HEK293 (cell line): ENCODE data around the gene TH.

Experiments used
- CTCF ChIA-PET: fragments of 350-600 bp; formaldehyde crosslinking; extraction: SDS; loops from one replicate; lab custom pipeline; 2021; ENCODE audit warnings: antibody characterized with exemption; lab: Yijun Ruan, JAX
- POLR2A ChIA-PET: fragments of 300-600 bp; formaldehyde crosslinking; extraction: SDS; loops from one replicate; lab custom pipeline; 2020; ENCODE audit warnings: antibody characterized with exemption, inconsistent platforms; lab: Yijun Ruan, JAX
- H3K27ac ChIP-seq: fragments of 200-500 bp; sonication (Bioruptor generic); 2 replicates; pipeline ENCODE4 v1.5.1; 2014; ENCODE audit warnings: low read depth, low read length, control low read depth, inconsistent platforms; ENCODE audit errors: extremely low read depth
- H3K36me3 ChIP-seq, 2 experiments: fragments of 200-500 bp in 1 of 2; sonication (Bioruptor generic) in 1 of 2; 1 replicate in 1 of 2; 2 replicates in 1 of 2; pipeline ENCODE4 v1.5.1; 2014 to 2017; ENCODE audit warnings: inconsistent platforms in 2 of 2, low read length in 2 of 2; ENCODE audit not compliant: control insufficient read depth in 2 of 2, insufficient read depth in 1 of 2
- H3K4me1 ChIP-seq: fragments of 200-500 bp; sonication (Bioruptor generic); 2 replicates; pipeline ENCODE4 v1.5.1; 2014; ENCODE audit warnings: mild to moderate bottlenecking, low read length, inconsistent platforms; ENCODE audit not compliant: control insufficient read depth, insufficient read depth
- H3K4me3 ChIP-seq: 2 replicates; pipeline ENCODE4 v1.5.1; 2011; ENCODE audit warnings: low read depth, mild to moderate bottlenecking, control low read depth, low read length, moderate library complexity
- H3K9me3 ChIP-seq: fragments of 200-500 bp; sonication (Bioruptor generic); 2 replicates; pipeline ENCODE4 v1.5.1; 2014; ENCODE audit warnings: low read depth, low read length, inconsistent platforms; ENCODE audit not compliant: control insufficient read depth, insufficient read depth
- SALL2 ChIP-seq: fragments of 450-650 bp; formaldehyde crosslinking; IDR thresholded peaks from 2 replicates; pipeline ENCODE4 v1.5.0; 2017; ENCODE audit warnings: missing biosample characterization, mild to moderate bottlenecking, missing genetic modification characterization, borderline replicate concordance
- SCRT2 ChIP-seq: fragments of 450-650 bp; formaldehyde crosslinking; IDR thresholded peaks from 2 replicates; pipeline ENCODE4 v1.5.1; 2016; ENCODE audit warnings: missing biosample characterization, missing genetic modification characterization
- ZBTB17 ChIP-seq: fragments of 450-650 bp; formaldehyde crosslinking; IDR thresholded peaks from 2 replicates; pipeline ENCODE4 v1.5.1; 2016; ENCODE audit warnings: missing biosample characterization, missing genetic modification characterization
- ZBTB20 ChIP-seq: fragments of 450-650 bp; formaldehyde crosslinking; IDR thresholded peaks from 2 replicates; pipeline ENCODE4 v1.5.1; 2016; ENCODE audit warnings: missing biosample characterization, missing genetic modification characterization
- ZIC2 ChIP-seq: fragments of 450-650 bp; formaldehyde crosslinking; IDR thresholded peaks from 2 replicates; pipeline ENCODE4 v1.5.1; 2016; ENCODE audit warnings: missing biosample characterization, missing genetic modification characterization
- ZNF16 ChIP-seq: fragments of 450-650 bp; formaldehyde crosslinking; IDR thresholded peaks from 2 replicates; pipeline ENCODE4 v1.5.1; 2016; ENCODE audit warnings: low read depth, missing biosample characterization, missing genetic modification characterization
- ZNF2 ChIP-seq: fragments of 450-650 bp; formaldehyde crosslinking; IDR thresholded peaks from 2 replicates; pipeline ENCODE4 v1.5.1; 2016; ENCODE audit warnings: missing biosample characterization, missing genetic modification characterization
- ZNF292 ChIP-seq: fragments of 450-650 bp; formaldehyde crosslinking; IDR thresholded peaks from 2 replicates; pipeline ENCODE4 v1.5.1; 2016; ENCODE audit warnings: low read depth, missing biosample characterization, missing genetic modification characterization, borderline replicate concordance
- ZNF311 ChIP-seq: fragments of 450-650 bp; formaldehyde crosslinking; IDR thresholded peaks from 2 replicates; pipeline ENCODE4 v1.5.1; 2017; ENCODE audit warnings: missing biosample characterization, missing genetic modification characterization, borderline replicate concordance
- ZNF335 ChIP-seq: fragments of 450-650 bp; formaldehyde crosslinking; conservative IDR thresholded peaks from 2 replicates; pipeline ENCODE4 v1.5.1; 2016; ENCODE audit warnings: missing biosample characterization, missing genetic modification characterization
- ZNF404 ChIP-seq: fragments of 450-650 bp; formaldehyde crosslinking; IDR thresholded peaks from 2 replicates; pipeline ENCODE4 v1.5.1; 2017; ENCODE audit warnings: missing biosample characterization, missing genetic modification characterization
- ZNF423 ChIP-seq: fragments of 450-650 bp; formaldehyde crosslinking; IDR thresholded peaks from 2 replicates; pipeline ENCODE4 v1.5.1; 2016; ENCODE audit warnings: missing biosample characterization, missing genetic modification characterization
- ZNF521 ChIP-seq: fragments of 450-650 bp; formaldehyde crosslinking; IDR thresholded peaks from 2 replicates; pipeline ENCODE4 v1.5.1; 2017; ENCODE audit warnings: missing biosample characterization, mild to moderate bottlenecking, missing genetic modification characterization
- ZNF571 ChIP-seq: fragments of 450-650 bp; formaldehyde crosslinking; IDR thresholded peaks from 2 replicates; pipeline ENCODE4 v1.5.0; 2017; ENCODE audit warnings: missing biosample characterization, missing genetic modification characterization
- ZNF623 ChIP-seq: fragments of 450-650 bp; formaldehyde crosslinking; IDR thresholded peaks from 2 replicates; pipeline ENCODE4 v1.5.1; 2016; ENCODE audit warnings: missing biosample characterization, missing genetic modification characterization
- ZNF654 ChIP-seq: fragments of 450-650 bp; formaldehyde crosslinking; IDR thresholded peaks from 2 replicates; pipeline ENCODE4 v1.5.1; 2016; ENCODE audit warnings: low read depth, missing biosample characterization, missing genetic modification characterization
- ZNF768 ChIP-seq: fragments of 450-650 bp; formaldehyde crosslinking; IDR thresholded peaks from 2 replicates; pipeline ENCODE4 v1.5.1; 2018; ENCODE audit warnings: missing biosample characterization, mild to moderate bottlenecking, missing genetic modification characterization
- TF ChIP-seq, protein P1 (sequence below): fragments of 450-650 bp; formaldehyde crosslinking; optimal IDR thresholded peaks from 2 replicates; pipeline ENCODE3; 2016; ENCODE audit warnings: missing biosample characterization, mild to moderate bottlenecking, missing genetic modification characterization
- TF ChIP-seq, protein P2 (sequence below): fragments of 450-650 bp; formaldehyde crosslinking; IDR thresholded peaks from 2 replicates; pipeline ENCODE4 v1.5.1; 2016; ENCODE audit warnings: missing biosample characterization, missing genetic modification characterization
- TF ChIP-seq, protein P3 (sequence below): fragments of 450-650 bp; IDR thresholded peaks from 2 replicates; pipeline ENCODE4 v1.5.1; 2018; ENCODE audit warnings: missing biosample characterization, missing genetic modification characterization
- TF ChIP-seq, protein P4 (sequence below): fragments of 450-650 bp; formaldehyde crosslinking; IDR thresholded peaks from 2 replicates; pipeline ENCODE4 v1.5.1; 2016; ENCODE audit warnings: missing biosample characterization, missing genetic modification characterization

TH gene

DNA sequence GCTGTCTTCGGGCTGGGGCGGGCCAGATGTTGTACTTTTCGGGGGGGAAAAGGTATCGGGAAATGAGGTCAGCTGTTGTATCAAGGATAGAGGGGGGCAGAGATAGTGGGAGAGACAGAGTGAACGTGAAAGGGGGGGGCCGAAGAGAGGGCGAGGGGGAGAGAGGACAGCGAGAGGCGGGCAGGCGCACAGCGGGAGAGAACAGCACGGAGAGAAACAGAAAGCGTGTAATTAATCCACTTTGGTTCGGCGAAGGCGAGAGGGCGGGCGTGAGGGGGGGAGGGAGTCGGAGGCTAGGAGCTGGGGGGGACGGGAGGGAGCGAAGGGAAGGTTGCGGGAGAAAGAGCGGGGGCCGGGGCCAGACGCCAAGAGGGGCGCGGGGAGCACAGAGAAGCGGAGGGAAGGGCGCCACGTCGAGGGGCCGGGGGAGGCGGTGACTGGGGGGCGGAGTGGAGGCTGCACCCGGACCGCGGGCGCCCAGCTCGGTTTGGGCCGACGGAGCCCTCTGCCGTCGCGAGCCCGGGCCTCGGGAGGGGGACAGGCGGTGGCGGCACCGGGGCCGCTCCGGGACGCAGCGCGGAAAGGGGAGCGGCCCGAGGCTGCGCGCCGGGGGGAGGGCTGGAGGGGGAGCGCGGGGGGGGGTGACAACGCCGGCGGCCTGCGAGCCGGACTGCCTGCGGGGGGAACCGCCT lies 33.0 kb downstream of the TH start (continued):
- TF ChIP-seq ZBTB20 (tag by site-specific recombination): peak; percentile 48; the same call in 1 of the 2 replicates
- peak; percentile 66 for TF ChIP-seq ZIC2 (tag by site-specific recombination)
- TF ChIP-seq, protein P1, sequence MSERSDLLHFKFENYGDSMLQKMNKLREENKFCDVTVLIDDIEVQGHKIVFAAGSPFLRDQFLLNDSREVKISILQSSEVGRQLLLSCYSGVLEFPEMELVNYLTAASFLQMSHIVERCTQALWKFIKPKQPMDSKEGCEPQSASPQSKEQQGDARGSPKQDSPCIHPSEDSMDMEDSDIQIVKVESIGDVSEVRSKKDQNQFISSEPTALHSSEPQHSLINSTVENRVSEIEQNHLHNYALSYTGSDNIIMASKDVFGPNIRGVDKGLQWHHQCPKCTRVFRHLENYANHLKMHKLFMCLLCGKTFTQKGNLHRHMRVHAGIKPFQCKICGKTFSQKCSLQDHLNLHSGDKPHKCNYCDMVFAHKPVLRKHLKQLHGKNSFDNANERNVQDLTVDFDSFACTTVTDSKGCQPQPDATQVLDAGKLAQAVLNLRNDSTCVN: peak; percentile 26

DNA sequence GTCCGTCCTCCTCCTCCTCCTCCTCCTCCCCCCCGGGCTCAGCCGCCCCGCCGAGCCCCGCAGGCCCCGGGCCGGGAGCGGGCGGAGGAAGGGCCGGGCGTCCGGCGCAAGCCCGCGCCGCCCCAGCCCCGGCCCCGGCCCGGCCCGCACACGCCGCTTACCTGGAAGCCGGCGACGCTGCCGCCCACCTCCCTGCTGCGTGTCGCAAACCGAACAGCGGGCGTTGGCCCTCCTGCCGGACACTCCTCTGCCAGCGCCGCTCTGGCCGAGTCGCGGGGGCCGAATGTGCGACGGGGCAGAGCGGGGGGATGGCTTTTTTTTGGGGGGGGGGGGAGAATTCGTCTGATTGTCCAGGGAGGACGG lies 33.6 kb downstream of the TH start:
- ChIA-PET CTCF (interaction anchor here (0.7 to 1.0 kb wide), 2 partner anchors 13 to 70 kb away, joined by 3 to 4 read pairs; no protein-coding TSS in a partner anchor), POLR2A (interaction anchor here (0.6 to 0.7 kb wide), 2 partner anchors 39 to 112 kb away, joined by 3 to 10 read pairs; no protein-coding TSS in a partner anchor)
- Histone ChIP-seq H3K4me3 (peak overlapping the region; percentile 35), H3K36me3 (no peaks in the 10 kb centered on the region), H3K9me3 (no peaks in the 10 kb centered on the region), H3K27ac (no peak overlapping the region), H3K4me1 (no peaks in the 10 kb centered on the region)
- TF ChIP-seq ZNF311 (tag by site-specific recombination) (no peak), ZNF571 (tag by site-specific recombination) (no peak), ZNF623 (no peak), ZNF16 (tag by site-specific recombination) (no peak), ZNF335 (tag by site-specific recombination) (no peak), ZNF423 (tag by site-specific recombination) (no peak), ZNF768 (tag by site-specific recombination) (no peak), ZNF2 (tag by site-specific recombination) (no peak), ZBTB17 (no peak), ZNF404 (no peak), SCRT2 (tag by site-specific recombination) (no peak), ZNF521 (tag by site-specific recombination) (no peak), SALL2 (tag by site-specific recombination) (no peak), ZNF292 (tag by site-specific recombination) (no peak), ZNF654 (tag by site-specific recombination) (no peak)
- TF ChIP-seq, protein P2, sequence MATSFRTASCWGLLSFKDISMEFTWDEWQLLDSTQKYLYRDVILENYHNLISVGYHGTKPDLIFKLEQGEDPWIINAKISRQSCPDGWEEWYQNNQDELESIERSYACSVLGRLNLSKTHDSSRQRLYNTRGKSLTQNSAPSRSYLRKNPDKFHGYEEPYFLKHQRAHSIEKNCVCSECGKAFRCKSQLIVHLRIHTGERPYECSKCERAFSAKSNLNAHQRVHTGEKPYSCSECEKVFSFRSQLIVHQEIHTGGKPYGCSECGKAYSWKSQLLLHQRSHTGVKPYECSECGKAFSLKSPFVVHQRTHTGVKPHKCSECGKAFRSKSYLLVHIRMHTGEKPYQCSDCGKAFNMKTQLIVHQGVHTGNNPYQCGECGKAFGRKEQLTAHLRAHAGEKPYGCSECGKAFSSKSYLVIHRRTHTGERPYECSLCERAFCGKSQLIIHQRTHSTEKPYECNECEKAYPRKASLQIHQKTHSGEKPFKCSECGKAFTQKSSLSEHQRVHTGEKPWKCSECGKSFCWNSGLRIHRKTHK: no peak
- TF ChIP-seq, protein P3, sequence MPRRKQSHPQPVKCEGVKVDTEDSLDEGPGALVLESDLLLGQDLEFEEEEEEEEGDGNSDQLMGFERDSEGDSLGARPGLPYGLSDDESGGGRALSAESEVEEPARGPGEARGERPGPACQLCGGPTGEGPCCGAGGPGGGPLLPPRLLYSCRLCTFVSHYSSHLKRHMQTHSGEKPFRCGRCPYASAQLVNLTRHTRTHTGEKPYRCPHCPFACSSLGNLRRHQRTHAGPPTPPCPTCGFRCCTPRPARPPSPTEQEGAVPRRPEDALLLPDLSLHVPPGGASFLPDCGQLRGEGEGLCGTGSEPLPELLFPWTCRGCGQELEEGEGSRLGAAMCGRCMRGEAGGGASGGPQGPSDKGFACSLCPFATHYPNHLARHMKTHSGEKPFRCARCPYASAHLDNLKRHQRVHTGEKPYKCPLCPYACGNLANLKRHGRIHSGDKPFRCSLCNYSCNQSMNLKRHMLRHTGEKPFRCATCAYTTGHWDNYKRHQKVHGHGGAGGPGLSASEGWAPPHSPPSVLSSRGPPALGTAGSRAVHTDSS (tag by site-specific recombination): no peak
- TF ChIP-seq, protein P4, sequence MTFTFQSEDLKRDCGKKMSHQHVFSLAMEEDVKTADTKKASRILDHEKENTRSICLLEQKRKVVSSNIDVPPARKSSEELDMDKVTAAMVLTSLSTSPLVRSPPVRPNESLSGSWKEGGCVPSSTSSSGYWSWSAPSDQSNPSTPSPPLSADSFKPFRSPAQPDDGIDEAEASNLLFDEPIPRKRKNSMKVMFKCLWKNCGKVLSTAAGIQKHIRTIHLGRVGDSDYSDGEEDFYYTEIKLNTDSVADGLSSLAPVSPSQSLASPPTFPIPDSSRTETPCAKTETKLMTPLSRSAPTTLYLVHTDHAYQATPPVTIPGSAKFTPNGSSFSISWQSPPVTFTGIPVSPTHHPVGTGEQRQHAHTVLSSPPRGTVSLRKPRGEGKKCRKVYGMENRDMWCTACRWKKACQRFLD (tag by site-specific recombination): no peak
